Measurements from ENCODE around the gene MINDY2.
"Not testable (repeated sequence)": the region's sequence is repeated elsewhere in the genome, so short reads cannot be mapped to it uniquely, and the experiment has no call there.

MINDY2 gene

DNA sequence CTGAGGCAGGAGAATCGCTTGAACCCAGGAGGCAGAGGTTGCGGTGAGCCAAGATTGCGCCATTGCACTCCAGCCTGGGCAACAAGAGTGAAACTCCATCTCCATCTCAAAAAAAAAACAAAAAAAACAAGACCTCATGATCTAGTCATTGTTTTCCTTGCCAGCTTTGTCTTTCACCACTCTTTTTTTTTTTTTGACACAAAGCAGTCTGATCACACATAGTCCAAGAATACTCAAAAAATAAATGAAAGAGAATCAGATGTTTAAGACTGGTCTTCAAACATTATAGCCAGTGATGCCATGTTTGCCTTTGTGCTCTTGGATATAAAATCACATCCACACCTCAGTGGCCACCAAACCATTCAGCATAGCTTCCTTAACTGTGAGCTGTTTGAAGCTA lies 15.8 kb upstream of the MINDY2 start:
- no peak for DNase-seq

DNA sequence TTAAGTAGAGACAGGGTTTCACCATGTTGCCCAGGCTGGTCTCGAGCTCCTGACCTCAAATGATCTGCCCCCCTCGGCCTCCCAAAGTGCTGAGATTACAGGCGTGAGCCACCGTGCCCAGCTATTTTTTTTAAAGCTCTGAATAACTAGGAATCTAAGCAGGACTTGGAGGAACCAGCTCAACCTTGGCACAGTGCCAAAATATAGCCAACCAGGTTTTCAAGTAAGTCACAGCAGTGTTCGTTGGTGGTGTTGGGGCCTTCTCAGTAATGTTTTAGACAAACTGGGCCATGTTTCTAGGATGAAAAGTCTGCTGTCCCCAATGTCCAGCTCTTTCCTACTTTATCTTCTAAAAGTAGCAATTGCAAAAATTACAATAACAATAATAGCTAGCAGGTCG lies 15.1 kb upstream of the MINDY2 start:
- DNase-seq = no peak

DNA sequence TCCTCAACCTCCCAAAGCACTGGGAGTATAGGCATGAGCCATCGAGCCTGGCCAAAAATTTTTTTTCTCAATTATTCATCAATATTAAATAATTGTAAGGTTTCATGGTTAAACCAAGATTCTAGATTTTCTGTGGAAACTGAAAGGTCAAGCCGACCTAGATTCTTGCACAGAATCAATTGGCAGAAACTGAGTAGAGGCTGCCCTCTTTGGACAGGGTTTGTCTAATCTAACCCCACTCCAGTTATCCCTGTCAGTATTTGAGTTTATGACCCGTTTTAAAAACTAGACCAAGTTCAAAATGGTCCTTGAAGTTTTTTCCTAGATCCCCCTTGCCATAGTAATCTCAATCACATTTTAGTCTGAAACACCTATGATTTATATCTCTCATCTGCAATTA lies 13.0 kb upstream of the MINDY2 start:
- DNase-seq = no peak

DNA sequence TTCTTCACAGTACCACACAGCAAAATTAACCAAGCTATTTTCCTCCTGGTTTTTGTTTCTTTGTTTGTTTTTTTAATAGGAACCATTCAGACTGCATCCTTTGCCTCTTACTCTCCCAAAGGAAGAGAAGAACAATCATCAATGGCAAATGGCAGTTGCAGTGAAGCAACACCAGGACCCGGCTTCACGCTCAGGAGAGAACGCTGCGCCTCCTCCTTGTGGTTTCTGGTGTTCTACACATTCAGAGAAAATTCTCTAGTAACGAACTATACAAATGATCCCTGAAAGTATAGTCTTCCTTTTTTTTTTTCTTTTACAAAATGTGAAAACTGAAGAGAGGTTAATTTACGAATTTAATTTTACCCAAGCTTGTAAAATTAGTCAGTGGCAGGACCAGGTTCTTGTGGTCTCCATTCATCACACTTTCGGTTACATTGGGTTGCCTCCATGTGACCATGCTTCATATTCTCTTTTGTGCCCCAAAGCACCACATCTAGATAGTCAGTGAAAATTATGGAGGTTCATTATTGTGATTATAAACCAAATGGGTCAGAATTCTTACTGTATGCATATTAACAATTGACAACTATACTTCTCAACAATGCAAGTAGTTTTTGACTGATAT lies 10.6 kb upstream of the MINDY2 start:
- DNase-seq = no peak

DNA sequence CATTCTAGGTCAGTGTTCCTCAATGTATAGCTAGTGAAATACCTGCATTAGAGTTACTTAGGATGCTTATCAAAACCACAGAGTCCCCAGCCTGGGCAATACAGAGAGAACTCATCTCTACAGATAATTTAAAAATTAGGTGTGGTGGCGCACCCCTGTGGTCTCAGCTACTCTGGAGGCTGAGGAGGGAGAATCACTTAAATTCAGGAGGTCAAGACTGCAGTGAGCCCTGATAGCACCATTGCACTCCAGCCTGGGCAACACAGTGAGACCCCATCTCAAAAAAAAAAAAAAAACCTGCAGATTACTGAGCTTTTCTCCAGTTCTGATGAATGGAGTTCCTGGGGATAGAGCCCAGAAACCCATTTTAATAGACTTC lies 10.1 kb upstream of the MINDY2 start:
- DNase-seq = no peak

DNA sequence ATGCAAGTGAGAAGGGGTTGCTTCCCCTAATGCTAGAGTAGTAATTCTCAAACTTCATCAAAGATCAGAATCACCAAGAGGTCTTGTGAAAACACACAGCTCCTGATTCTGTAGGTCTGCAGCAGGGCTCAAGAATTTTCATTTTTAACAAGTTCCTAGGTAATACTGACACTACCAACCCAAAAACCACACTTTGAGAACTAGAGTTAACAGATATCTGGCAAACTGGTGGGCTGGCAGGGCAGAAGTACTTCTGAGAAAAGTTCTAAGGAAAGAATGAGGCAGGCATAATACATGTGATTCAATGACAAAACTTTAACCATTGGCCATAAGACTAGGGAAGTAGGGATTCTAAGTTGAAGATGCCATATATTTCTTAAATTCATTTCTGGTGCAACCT lies 8.8 kb upstream of the MINDY2 start:
- no peak for DNase-seq

DNA sequence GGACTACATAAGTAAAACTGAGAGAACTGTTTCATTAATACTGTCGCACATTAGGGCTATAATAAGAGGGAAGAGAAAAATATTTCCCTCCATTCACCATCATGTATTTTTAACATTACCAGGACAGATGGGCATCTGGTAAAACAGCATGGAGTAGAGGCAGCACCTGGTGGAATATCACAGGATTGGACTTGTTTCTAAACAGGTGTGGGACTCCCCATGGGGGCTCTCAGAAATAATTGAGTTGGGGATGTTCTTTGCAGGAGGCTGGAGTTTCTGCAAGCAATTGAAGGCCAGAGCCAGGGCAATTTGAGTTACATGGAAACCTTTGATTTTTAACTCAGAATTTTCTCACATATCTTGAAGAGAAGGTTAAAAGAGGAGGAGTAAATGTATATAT lies 8.4 kb upstream of the MINDY2 start:
- DNase-seq = no peak

DNA sequence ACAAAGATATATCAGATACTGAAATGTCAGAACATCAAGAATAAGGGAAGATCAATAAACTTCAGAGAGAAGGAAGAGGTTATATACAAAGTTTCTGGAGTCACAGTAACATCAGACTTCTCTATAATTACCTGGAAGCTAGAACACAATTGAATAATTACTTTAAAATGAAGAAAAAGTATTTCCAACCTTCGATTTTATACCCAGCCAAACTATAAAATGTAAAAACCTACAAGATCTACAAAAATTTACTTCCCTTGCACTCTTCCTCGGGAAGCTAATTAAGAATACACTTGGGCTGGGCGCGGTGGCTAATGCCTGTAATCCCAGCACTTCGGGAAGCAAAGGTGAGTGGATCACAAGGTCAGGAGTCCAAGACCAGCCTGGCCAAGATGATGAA lies 6.6 kb upstream of the MINDY2 start:
- no peak for DNase-seq

DNA sequence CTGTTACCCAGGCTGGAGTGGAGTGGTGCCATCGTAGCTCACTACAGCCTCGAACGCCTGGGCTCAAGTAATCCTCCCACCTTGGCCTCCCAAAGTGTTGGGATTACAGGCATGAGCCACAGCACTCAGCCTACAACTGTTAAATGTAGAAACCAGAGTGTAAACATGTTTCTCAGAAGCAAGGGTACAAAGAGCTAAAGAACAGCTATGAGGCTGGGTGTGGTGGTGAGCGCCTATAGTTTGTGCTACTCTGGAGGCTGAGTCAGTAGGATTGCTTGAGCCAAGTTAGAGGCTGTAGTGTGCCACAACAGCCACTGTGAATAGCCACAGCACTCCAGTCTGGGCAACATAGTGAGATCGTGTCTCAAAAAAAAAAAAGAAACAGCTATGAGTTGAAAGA lies 4.8 kb upstream of the MINDY2 start:
- DNase-seq = no peak

DNA sequence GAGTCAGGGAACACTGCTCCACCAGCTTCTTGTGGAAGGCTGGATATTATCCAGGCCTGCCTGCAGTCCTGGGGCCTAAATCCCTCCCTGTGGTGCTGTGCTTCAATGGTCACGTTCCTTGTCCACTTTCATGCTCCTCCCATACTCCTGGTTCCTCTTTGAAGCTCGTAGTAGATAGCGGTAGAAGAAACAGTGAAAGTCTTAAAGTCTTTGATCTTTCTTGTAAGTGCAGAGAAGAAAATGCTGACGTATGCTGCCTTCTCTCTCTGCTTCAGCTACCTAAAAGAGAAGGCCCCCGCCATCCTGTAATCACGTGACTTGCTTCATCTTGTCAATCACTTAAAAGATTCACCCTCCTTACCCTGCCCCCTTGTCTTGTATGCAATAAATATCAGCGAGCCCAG lies 2.5 kb upstream of the MINDY2 start:
- DNase-seq = not testable (repeated sequence)

DNA sequence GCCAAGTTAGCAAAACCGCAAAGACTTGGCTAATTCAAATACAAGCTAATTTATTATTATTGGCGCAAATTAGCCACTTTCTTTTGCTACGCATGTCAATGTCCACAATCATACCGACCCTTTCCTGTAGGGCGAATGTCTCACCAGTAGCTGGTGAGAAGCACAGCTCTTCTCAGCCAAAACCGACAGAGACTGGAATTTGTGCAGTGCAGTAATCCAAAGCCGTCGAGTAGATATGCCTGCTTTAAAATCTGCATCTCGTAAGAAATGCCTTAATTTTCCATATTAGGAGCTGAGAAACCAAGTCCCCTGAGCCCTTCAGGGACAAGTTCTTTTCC lies 614 bp upstream of the MINDY2 start:
- DNase-seq = no peak

DNA sequence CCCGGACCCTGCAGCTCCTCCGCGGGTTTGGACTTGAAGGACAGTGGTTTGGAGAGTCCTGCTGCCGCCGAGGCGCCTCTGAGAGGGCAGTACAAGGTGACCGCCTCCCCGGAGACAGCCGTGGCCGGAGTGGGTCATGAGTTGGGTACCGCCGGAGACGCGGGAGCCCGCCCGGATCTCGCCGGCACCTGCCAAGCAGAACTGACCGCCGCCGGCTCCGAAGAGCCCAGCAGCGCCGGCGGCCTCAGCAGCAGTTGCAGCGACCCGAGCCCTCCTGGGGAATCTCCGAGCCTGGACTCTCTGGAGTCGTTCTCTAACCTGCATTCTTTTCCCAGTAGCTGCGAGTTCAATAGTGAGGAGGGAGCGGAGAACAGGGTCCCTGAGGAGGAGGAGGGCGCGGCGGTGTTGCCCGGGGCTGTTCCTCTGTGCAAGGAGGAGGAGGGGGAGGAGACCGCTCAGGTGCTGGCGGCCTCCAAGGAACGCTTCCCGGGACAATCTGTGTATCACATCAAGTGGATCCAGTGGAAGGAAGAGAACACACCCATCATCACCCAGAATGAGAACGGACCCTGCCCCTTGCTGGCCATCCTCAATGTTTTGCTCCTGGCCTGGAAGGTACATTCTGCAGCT lies 634 bp downstream of the MINDY2 start:
- DNase-seq = peak; percentile 41 to 48

DNA sequence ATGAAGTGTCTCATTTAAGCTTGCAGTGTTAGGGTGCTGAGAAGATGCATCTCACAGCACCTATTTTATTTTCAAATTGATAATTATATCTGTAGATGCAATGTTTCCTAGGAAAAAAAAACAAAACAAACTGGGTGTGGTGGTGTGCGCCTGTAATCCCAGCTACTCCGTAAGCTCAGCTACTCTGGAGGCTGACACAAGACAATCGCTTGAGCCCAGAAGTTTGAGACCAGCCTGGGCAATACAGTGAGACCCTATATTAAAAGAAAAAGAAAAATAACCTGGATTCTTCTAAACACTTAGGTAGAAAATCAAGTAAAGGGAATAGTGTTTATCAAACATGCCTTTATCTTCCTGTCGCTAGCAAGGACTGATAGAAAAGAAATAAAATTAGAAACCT lies 1.9 kb downstream of the MINDY2 start:
- no peak for DNase-seq

DNA sequence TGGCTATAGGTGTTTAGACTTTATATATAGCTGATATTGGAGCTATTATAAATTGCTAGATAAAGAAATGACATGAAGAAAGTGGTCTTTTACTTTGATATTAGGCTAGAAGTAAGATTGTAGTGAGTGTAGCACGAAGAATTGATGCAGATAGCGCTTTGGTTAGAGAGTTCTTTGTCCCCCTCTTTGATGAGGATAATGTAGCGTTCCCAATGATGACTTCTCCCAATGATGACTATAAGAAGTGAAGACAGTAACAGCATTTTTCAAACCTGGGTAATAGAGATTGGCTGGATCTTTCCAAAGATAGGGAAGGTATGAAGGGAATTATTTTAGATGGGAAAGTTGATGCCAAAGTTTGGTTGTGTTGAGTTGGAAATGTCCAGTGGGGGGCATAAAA lies 4.3 kb downstream of the MINDY2 start:
- no peak for DNase-seq

DNA sequence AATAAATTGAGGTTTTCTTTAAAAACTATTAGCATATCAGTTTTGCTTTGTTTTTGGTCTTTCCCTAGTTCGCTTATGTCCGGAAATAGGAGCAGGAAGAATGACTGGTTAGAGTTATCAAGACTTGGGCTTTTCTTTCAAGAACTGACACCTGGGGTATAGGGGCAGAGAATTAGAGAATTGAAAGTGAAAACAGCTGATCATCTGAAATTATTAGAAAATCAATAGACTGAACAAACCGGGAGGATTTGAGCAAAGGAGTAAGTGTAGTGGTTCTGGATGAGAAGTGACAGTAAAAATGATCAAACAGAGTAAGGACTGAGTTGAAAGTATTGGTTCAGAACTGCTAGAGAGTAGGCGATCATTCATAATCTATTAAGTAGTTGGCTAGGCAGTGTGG lies 6.0 kb downstream of the MINDY2 start:
- DNase-seq = no peak

DNA sequence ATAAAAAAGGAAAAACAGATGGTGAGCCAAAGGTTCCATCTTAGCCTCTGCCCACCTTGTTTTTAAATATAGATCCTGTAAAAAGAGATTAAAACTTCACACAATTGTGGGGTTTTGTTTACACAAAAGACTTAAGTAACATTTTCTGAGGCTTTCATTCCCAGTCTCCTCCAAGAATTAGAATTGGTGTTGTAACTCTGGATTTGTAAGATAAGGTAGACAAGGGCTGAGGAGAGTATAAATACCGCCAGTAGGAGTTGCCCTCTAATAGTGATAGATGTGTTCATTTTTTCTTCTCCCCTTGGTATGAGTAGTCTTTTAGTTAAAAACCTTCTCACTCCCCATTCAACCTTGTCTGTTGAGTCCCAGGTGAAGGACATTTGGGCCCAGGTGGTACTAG lies 8.5 kb downstream of the MINDY2 start:
- no peak for DNase-seq

DNA sequence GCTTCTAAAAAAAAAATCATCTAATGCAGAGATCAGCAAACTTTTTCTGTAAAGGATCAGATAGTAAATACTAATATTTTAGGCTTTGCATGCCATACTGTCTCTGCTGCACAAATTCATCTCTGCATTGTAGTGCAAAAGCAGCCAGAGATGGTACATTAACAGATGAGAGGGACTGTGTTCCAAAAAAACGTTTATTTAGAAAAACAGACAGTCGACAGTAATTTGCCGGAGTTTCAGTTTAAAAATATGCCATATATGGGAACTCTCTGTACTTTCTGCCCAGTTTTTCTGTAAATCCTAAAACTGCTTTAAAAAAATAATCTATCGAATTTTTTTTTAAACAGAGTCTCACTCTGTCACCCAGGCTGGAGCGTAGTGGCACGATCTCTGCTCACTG lies 14.3 kb downstream of the MINDY2 start:
- DNase-seq = no peak

DNA sequence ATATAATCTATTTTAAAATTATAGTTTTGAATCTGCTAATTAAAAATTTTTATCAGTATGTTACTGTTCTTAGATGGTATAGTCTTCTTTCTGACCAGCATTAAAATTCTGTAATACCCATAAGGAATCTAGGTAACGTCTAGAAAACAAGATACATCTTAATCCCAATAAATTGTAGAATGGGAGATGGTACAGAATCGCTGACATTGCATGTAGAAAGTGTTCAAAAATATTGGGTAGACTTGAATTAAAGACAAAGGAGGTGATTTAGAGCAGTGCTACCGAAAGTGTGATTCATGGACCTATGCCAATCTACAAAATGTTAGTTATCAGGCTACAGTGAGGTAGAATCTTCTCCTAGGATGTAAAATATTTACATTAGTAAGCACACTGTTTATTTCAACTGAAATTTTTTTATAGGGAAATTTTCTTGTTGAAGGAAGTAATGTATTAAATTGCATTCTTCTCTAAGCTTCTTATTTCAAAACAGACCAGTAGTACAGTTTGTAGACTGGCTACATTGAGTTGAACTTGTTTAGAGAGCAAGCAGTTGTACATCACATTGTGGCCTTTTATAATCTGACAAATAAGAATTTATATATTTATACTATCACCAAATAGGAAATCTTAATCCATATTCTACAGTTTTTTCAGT lies 17.1 kb downstream of the MINDY2 start:
- DNase-seq = no peak

DNA sequence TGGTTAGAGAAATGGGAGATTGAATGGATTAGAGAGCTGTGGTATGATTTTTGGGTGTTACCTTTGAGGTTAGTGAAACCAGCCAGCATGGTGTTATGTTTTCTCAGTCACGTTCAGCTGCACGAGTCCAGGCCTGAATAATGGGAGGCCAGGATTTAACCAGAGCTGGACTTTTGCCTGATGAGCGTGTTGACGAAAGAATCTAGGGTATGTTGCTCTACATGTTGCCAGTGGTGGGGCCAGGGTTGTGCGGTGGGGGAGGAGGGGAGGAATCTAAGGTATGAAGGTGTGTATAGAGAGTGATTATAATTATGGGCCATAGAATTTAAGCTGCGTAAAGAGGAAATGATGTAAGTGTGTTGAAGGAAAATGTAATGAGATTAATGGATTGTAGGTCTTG lies 22.8 kb downstream of the MINDY2 start:
- no peak for DNase-seq

DNA sequence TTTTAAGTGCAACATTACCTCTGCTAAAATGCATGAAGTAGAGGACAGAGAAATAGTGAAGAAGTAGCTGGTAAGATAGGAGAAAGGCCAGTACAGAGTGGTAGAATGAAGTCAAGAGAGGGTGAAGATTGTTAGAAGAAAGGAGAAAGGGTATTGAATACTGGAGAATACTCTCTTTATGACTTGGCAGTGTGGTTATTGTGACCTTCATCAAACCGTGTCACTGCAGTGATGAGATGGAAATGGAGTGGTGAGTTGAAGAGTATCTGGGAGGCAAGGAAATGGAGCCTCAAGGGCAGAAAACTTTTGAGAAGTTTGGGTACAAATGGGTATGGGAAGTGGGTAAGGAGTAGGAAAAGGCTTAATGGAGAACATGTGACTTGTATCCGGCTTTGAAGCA lies 24.7 kb downstream of the MINDY2 start:
- no peak for DNase-seq

DNA sequence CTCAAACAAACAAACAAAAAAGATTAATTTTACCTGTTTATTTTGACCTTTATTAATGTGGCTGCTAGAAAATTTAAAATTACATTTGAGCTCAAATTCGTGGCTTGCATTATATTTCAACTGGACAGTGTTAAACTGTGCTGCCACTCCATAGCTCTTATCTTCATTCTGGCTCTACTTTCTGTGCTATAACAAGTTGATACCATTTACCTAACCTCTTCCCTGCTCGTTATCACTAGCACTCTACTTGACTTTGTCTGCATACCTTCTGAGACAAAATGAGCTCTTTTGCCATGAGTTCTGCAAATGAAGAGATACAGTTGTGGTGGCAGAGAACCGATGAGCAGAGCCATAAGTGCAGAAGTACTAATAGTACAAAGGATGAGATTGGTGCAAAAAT lies 26.4 kb downstream of the MINDY2 start:
- no peak for DNase-seq

DNA sequence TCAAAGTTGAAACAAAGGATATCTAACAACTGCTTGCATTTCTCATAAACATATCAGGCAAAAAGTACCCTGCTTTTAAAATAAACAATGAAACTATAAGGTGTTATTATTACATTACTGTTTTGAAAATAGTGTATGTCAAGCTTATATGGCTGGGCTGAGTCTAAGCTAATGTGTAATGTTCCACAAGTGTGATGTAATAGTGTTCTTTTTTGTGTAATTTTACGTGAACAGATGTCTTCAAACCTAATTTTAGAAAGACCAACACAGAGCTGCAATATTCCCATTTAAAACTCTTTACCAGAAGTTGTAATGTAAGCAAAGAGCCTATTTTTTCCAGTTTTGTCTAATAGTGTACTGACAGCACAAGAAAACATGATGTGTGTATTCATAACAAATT lies 34.0 kb downstream of the MINDY2 start:
- no peak for DNase-seq

DNA sequence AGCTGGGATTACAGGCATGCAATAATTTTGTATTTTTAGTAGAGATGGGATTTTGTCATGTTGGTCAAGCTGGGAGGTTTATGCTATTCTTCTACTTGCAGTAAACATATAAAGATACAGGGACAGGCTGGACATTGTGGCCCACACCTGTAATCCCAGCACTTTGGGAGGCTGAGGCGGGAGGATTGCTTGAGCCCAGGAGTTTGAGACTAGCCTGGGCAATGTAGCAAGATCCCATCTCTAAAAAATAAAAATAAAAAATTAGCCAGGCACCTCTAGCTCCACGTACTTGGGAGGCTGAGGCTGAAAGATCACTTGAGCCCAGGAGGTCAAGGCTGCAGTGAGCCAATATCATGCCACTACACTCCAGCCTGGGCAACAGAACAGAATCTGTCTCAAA lies 52.2 kb downstream of the MINDY2 start:
- DNase-seq = not testable (repeated sequence)

DNA sequence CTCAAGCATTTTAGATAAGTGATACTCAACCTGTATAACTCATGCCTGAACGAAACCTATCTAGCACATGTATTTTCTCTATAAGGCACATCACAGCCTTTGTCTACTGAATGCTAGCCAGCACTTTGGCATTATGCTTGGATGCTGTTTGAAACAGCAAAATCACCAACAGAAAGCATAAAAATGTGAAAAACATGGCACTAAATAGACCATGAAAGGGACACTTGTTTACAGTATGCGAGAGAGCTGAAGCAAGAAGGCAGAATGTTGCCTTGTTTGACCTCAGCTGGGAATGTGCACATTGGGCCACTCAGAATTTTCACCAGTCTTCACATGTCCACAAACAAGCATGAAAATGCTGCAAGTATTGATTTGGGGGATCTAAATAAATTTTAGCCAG lies 59.5 kb downstream of the MINDY2 start:
- no peak for DNase-seq

Data from activated T-cell treated with anti-CD3 and anti-CD28 coated beads, Interleukin-2, amount 50 U/mL, for 48 hours (primary cell).